GM23248 (cell line): ENCODE results near the gene EVA1B. TPM values are rescaled to one million over a fixed set of nuclear protein-coding genes. Genes with fewer than 3 reads are reported as not detected.
A peak's percentile ranks its signal among the peaks of the same experiment; 100 is the strongest.

Experiments
- DNase-seq: peaks from one replicate; pipeline ENCODE4 v3.0.0-alpha.2; 2015
- H2AFZ ChIP-seq: fragments of 200-600 bp; sonication (generic); 2 replicates; pipeline ENCODE4 v1.6.1; 2016; ENCODE audit warnings: antibody characterized with exemption
- H3F3A ChIP-seq: fragments of 200-600 bp; sonication (generic); 2 replicates; pipeline ENCODE4 v1.6.1; 2016; ENCODE audit warnings: mild to moderate bottlenecking, antibody characterized with exemption, mixed run types; ENCODE audit not compliant: insufficient read depth
- H3K27ac ChIP-seq: fragments of 200-600 bp; sonication (generic); 2 replicates; pipeline ENCODE4 v1.5.1; 2016; ENCODE audit warnings: mild to moderate bottlenecking
- H3K27me3 ChIP-seq: fragments of 200-600 bp; sonication (generic); replicated peaks from 2 replicates; pipeline ENCODE4 v1.6.1; 2016; ENCODE audit warnings: mild to moderate bottlenecking; ENCODE audit not compliant: insufficient read depth
- H3K36me3 ChIP-seq: fragments of 200-600 bp; sonication (generic); 2 replicates; pipeline ENCODE4 v1.6.1; 2016; ENCODE audit warnings: low read depth, mild to moderate bottlenecking
- H3K4me1 ChIP-seq: fragments of 200-600 bp; sonication (generic); 2 replicates; pipeline ENCODE4 v1.6.1; 2016; ENCODE audit warnings: mild to moderate bottlenecking; ENCODE audit not compliant: insufficient read depth
- H3K4me2 ChIP-seq: fragments of 200-600 bp; sonication (generic); one replicate; pipeline ENCODE4 v1.6.1; 2016; ENCODE audit warnings: mild to moderate bottlenecking; ENCODE audit not compliant: unreplicated experiment
- H3K4me3 ChIP-seq: fragments of 200-600 bp; sonication (generic); 2 replicates; pipeline ENCODE4 v1.5.1; 2016; ENCODE audit warnings: mild to moderate bottlenecking
- H3K79me2 ChIP-seq: fragments of 200-600 bp; sonication (generic); 2 replicates; pipeline ENCODE4 v1.6.1; 2016; ENCODE audit warnings: mild to moderate bottlenecking; ENCODE audit not compliant: insufficient read depth
- H3K9ac ChIP-seq: fragments of 200-600 bp; sonication (generic); 2 replicates; pipeline ENCODE4 v1.6.1; 2016; ENCODE audit warnings: mild to moderate bottlenecking
- H3K9me2 ChIP-seq: fragments of 200-600 bp; sonication (generic); 2 replicates; pipeline ENCODE4 v1.6.1; 2016; ENCODE audit warnings: mixed run types, mild to moderate bottlenecking, moderate library complexity; ENCODE audit not compliant: insufficient read depth
- H3K9me3 ChIP-seq: fragments of 200-600 bp; sonication (generic); one replicate; pipeline ENCODE4 v1.6.1; 2017; ENCODE audit warnings: low read depth
- H4K20me1 ChIP-seq: fragments of 200-600 bp; sonication (generic); 2 replicates; pipeline ENCODE4 v1.6.0; 2016; ENCODE audit not compliant: insufficient read depth
- EZH2 ChIP-seq: fragments of 200-600 bp; sonication (generic); IDR thresholded peaks from 2 replicates; pipeline ENCODE4 v1.6.1; 2018; ENCODE audit warnings: antibody characterized with exemption, mild to moderate bottlenecking; ENCODE audit not compliant: insufficient read depth, poor library complexity, severe bottlenecking
- EZH2phosphoT487 ChIP-seq: fragments of 200-600 bp; sonication (generic); IDR thresholded peaks from 2 replicates; pipeline ENCODE4 v1.6.1; 2018; ENCODE audit warnings: antibody characterized with exemption, moderate library complexity, mild to moderate bottlenecking, low read depth; ENCODE audit not compliant: insufficient read depth
- WGBS, 2 experiments: methylation state at CpG; one replicate each; pipeline ENCODE4 v1.1.6; 2015 to 2017; ENCODE audit warnings: low lambda C conversion rate in 2 of 2, low coverage in 1 of 2; ENCODE audit errors: missing lambda C conversion rate in 2 of 2; 5-methylcytosine and 5-hydroxymethylcytosine counted together
- in situ Hi-C: fragments of 300-500 bp; cut with MboI; formaldehyde crosslinking; loops from 2 replicates; pipeline ENCODE4 v1.15.0; 2020
- polyA plus RNA-seq: library from polyadenylated mRNA; unstranded; fragments of >200 nt; fragmentation: Nextera tagmentation; extraction: Ambion mirVana; gene quantifications from 2 replicates; pipeline ENCODE4 v1.2.1, GENCODE V29; 2016
- total RNA-seq: library from RNA; depleted of rRNA; stranded (reverse); fragments of >200 nt; shearing (Covaris generic); gene quantifications from 2 replicates; pipeline ENCODE4 v1.2.3, GENCODE V29; 2014; rRNA removed

Gene EVA1B
- total and polyA plus RNA-seq, 2 experiments from 2014 or later = 95.0 to 328 TPM

DNA sequence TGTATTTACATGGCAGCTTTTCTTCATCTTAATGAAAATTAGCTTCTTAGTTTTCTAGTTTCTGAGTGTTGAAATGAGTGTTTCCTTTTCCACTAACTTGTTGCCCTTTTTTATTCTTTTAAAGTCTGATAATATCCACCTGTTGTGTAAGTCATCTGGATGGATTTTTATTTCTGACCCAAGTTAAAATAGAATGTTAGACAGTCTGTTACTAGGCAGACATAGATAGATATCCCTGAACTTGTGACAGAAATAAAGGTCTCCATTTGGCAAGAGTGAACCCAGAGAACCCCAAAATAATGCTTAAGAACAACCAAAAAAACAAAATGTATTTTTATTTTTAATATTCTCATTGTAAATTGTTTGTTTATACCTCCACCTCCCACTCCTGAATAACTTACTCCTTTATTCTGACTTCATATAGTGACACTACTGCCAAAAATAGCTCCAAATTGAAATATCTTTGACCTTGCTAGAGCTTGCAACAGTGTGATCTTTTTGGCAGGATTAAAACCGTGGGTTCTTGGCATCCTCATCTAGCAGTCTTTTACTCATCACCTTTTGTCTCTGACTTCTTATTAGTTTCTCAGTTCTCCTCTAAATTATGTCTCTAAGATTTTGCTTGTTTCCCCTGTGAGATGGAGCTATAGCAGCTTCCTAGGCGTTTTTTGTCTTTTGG lies 44.2 kb downstream of the EVA1B start:
- Histone ChIP-seq H3K27ac (peak overlapping the region; percentile 78), H4K20me1 (peaks cover 14% of the 10 kb centered on the region), H3K4me2 (no peak overlapping the region), H3K79me2 (peaks cover 100% of the 10 kb centered on the region), H3K36me3 (peaks cover 22% of the 10 kb centered on the region), H3K4me1 (peaks cover 19% of the 10 kb centered on the region), H2AFZ (no peak overlapping the region), H3F3A (peaks cover 39% of the 10 kb centered on the region), H3K9me2 (no peaks in the 10 kb centered on the region), H3K9me3 (no peaks in the 10 kb centered on the region), H3K27me3 (no peaks in the 10 kb centered on the region), H3K4me3 (no peak overlapping the region), H3K9ac (peak overlapping the region; percentile 55)
- TF ChIP-seq EZH2 = no peak
- TF ChIP-seq EZH2phosphoT487 = no peak
- peak; percentile 84 for DNase-seq
- in situ Hi-C loops = no loop called here
- 11 to 12% methylated on average over 2 of the region's 2 CpGs for WGBS, 2 experiments

DNA sequence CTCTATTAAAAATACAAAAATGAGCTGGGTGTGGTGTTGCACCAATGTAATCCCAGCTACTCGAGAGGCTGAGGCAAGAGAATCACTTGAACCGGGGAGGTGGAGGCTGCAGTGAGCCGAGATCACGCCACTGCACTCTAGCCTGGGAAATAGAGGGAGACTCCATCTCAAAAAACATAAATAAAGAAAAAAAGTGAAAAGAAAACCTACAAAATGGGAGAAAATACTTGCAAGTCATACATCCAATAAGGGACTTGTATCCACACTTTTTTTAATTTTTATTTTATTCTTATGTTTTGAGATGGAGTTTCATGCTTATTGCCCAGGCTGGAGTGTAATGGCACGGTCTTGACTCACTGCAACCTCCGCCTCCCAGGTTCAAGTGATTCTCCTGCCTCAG lies 46.8 kb downstream of the EVA1B start:
- peaks cover 100% of the 10 kb centered on the region for H3K79me2 ChIP-seq
- H3K4me3 ChIP-seq = no peak overlapping the region
- WGBS, 2 experiments = 95 to 97% methylated on average over 6 of the region's 6 CpGs
- H3K9me2 ChIP-seq = no peaks in the 10 kb centered on the region
- no peak overlapping the region for H3K4me2 ChIP-seq
- no peak for DNase-seq
- H3F3A ChIP-seq = peaks cover 30% of the 10 kb centered on the region
- H4K20me1 ChIP-seq = peaks cover 9% of the 10 kb centered on the region
- H3K9me3 ChIP-seq = no peaks in the 10 kb centered on the region
- no peak overlapping the region for H3K27ac ChIP-seq
- H3K9ac ChIP-seq = no peak overlapping the region
- no peak overlapping the region for H2AFZ ChIP-seq
- in situ Hi-C loops = no loop called here
- peaks cover 15% of the 10 kb centered on the region for H3K4me1 ChIP-seq
- TF ChIP-seq EZH2 = no peak
- no peak for TF ChIP-seq EZH2phosphoT487
- H3K36me3 ChIP-seq = peaks cover 15% of the 10 kb centered on the region; the same call in 1 of the 2 replicates
- H3K27me3 ChIP-seq = no peaks in the 10 kb centered on the region

DNA sequence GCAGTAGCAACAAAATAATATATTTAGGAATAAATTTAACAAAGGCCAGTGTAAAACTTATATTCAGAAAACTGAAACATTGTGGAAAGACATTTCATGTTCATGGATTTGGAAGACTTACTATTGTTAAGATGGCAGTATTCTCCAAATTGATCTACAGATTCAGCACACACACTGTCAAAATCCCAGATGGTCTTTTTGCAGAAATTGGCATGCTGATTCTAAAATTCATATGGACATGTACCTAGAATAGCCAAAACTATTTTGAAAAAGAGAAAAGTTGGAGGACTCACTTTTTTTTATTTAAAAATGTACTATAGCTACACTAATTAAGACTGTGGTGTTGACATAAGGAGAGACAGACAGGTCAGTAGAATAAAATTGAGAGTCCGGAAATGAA lies 49.2 kb downstream of the EVA1B start:
- in situ Hi-C loops = no loop called here
- Histone ChIP-seq H3K27me3 (no peaks in the 10 kb centered on the region), H3K4me1 (peaks cover 4% of the 10 kb centered on the region), H3K4me3 (no peak overlapping the region), H3K27ac (no peak overlapping the region), H3K9me2 (no peaks in the 10 kb centered on the region), H3K4me2 (no peak overlapping the region), H3K9me3 (no peaks in the 10 kb centered on the region), H3K79me2 (peaks cover 100% of the 10 kb centered on the region), H4K20me1 (no peaks in the 10 kb centered on the region), H3K36me3 (peaks cover 25% of the 10 kb centered on the region; the same call in 1 of the 2 replicates), H3K9ac (no peak overlapping the region), H3F3A (peaks cover 25% of the 10 kb centered on the region), H2AFZ (no peak overlapping the region)
- DNase-seq = no peak
- TF ChIP-seq EZH2phosphoT487 (no peak), EZH2 (no peak)
- WGBS, 2 experiments = 94 to 100% methylated on average over 1 of the region's 1 CpG

DNA sequence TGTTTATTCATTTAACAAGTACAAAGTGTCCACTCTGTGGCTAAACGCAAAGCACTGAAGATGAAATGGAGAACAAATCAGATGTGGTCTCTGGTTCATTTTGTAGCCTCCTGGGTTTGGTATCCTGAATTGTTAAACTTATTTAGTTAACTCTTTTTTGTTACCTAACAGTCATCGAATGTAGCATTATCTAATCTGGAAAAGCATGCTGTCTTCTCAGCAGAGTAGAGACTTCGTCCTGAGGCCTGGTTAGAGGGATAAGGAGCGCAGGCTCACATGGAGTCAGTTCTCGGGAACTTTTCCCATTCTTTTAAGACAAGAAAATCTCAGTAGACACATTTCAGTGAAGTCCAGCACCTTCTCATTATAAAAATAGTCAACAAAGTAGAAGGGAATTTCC lies 50.4 kb downstream of the EVA1B start:
- Histone ChIP-seq H3K4me2 (no peak overlapping the region), H3K9me2 (no peaks in the 10 kb centered on the region), H3F3A (peaks cover 25% of the 10 kb centered on the region), H2AFZ (no peak overlapping the region), H3K4me3 (no peak overlapping the region), H3K9ac (no peak overlapping the region), H3K9me3 (no peaks in the 10 kb centered on the region), H3K79me2 (peaks cover 100% of the 10 kb centered on the region), H3K36me3 (peaks cover 25% of the 10 kb centered on the region; the same call in 1 of the 2 replicates), H3K27ac (no peak overlapping the region), H3K27me3 (no peaks in the 10 kb centered on the region), H4K20me1 (no peaks in the 10 kb centered on the region), H3K4me1 (no peaks in the 10 kb centered on the region)
- TF ChIP-seq EZH2 (no peak), EZH2phosphoT487 (no peak)
- WGBS, 2 experiments = 90 to 92% methylated on average over 5 of the region's 5 CpGs
- in situ Hi-C loops = no loop called here
- DNase-seq = no peak

Other genes with a start within 250 kb of the EVA1B start
- gene TEKT2, start 239.6 kb downstream of the EVA1B start, total RNA-seq = not detected in 2 replicates
- gene TEKT2, start 239.6 kb downstream of the EVA1B start, polyA plus RNA-seq = not detected in 2 replicates
- gene ADPRS, start 234.8 kb downstream of the EVA1B start, total RNA-seq = 64.7 and 70.3 TPM in 2 replicates
- 38.9 and 42.0 TPM in 2 replicates for gene ADPRS, start 234.8 kb downstream of the EVA1B start, polyA plus RNA-seq
- 30.5 and 33.1 TPM in 2 replicates for gene COL8A2, start 198.4 kb downstream of the EVA1B start, total RNA-seq
- gene COL8A2, start 198.4 kb downstream of the EVA1B start, polyA plus RNA-seq = 2.9 and 3.2 TPM in 2 replicates
- gene TRAPPC3, start 174.2 kb downstream of the EVA1B start, total RNA-seq = 101 and 112 TPM in 2 replicates
- 134 and 135 TPM in 2 replicates for gene TRAPPC3, start 174.2 kb downstream of the EVA1B start, polyA plus RNA-seq
- gene MAP7D1, start 167.5 kb downstream of the EVA1B start, total RNA-seq = 160 and 224 TPM in 2 replicates
- 34.8 and 35.8 TPM in 2 replicates for gene MAP7D1, start 167.5 kb downstream of the EVA1B start, polyA plus RNA-seq
- 57.3 and 61.5 TPM in 2 replicates for gene THRAP3, start 99.2 kb downstream of the EVA1B start, total RNA-seq
- 91.9 and 95.2 TPM in 2 replicates for gene THRAP3, start 99.2 kb downstream of the EVA1B start, polyA plus RNA-seq
- 5.6 and 14.4 TPM in 2 replicates for gene SH3D21, start 17.3 kb downstream of the EVA1B start, total RNA-seq
- gene SH3D21, start 17.3 kb downstream of the EVA1B start, polyA plus RNA-seq = 1.1 and 1.8 TPM in 2 replicates
- 11.1 and 16.4 TPM in 2 replicates for gene STK40, start 62.3 kb upstream of the EVA1B start, total RNA-seq
- gene STK40, start 62.3 kb upstream of the EVA1B start, polyA plus RNA-seq = 15.3 and 16.2 TPM in 2 replicates
- gene LSM10, start 74.3 kb upstream of the EVA1B start, total RNA-seq = 4.6 and 10.4 TPM in 2 replicates
- gene LSM10, start 74.3 kb upstream of the EVA1B start, polyA plus RNA-seq = 72.5 and 80.2 TPM in 2 replicates
- gene OSCP1, start 126.8 kb upstream of the EVA1B start, total RNA-seq = 6.6 and 6.9 TPM in 2 replicates
- gene OSCP1, start 126.8 kb upstream of the EVA1B start, polyA plus RNA-seq = 9.9 and 10.2 TPM in 2 replicates
- 37.9 and 53.7 TPM in 2 replicates for gene MRPS15, start 140.7 kb upstream of the EVA1B start, total RNA-seq
- 103 and 107 TPM in 2 replicates for gene MRPS15, start 140.7 kb upstream of the EVA1B start, polyA plus RNA-seq
- gene CSF3R, start 159.3 kb upstream of the EVA1B start, total RNA-seq = not detected in 2 replicates
- gene CSF3R, start 159.3 kb upstream of the EVA1B start, polyA plus RNA-seq = not detected in 2 replicates